Medulla oblongata (tissue), 1 donor: ENCODE results near the gene BIRC7.

Experiments used
- DNase-seq: peaks from one replicate; pipeline ENCODE4 v3.0.0-alpha.2; 2015; ENCODE audit errors: extremely low spot score

Gene BIRC7

DNA sequence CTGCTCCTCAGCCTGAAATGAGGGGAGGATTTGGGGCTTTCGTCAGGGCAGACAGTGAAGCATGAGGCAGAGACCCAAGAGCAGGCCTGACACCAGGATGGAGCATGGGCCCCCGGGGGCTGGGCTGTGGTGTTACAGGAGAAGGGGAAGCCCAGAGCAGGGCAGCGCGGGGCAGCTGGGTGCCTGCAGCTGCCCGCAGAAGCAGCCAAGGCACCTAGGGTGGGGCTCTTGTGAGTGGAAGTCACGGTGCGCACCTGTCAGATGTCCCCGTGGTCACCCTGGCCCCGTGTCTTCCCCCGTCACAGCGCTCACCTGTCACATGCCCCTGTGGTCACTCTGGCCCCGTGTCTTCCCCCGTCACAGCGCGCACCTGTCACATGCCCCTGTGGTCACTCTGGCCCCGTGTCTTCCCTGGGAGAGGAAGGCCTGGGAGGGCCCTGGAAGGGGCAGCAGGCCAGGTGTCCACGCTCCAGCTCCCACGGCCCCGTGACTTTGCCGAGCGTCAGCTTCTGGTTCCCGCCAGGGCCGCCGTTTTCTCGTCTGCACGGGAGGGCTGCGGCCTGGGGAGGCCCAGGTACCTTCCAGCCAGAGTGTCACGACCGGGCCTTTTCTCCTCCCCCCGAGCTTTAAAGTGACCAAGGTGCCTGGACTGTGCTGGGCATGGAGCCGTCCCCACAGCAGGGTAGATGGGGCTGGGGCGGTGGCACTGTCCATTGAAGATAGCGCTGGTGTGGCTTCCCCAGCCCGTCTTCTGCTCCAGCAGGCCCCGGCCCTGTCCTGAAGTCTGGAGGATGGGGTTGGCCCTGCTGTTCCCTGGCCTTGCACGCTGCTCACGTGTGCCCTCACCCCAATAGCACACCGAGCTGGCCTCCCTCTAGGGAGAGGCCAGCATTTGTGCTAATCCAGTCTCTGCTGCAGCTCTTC, 46.3 kb downstream of the BIRC7 start:
- no peak for DNase-seq

DNA sequence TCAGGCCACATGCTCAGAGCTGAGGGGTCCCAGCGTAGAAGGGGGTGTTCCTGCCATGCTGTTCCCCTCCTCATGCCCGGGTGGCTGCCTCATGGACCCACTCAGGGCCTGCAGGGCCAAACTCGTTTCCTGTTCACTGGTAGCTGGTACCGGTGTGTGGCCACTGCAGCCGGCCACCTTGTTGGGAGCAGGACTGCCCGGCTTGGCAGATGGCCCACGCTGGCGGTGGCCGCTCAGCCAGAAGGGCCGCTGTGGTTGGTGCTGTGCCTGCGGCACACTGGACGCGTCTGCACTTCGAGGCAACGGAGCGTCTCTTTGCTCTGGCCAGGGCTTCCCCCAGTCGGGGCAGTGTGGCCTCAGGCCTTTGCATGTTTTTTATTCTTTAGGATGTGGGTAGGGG, 47.2 kb downstream of the BIRC7 start:
- DNase-seq = no peak

DNA sequence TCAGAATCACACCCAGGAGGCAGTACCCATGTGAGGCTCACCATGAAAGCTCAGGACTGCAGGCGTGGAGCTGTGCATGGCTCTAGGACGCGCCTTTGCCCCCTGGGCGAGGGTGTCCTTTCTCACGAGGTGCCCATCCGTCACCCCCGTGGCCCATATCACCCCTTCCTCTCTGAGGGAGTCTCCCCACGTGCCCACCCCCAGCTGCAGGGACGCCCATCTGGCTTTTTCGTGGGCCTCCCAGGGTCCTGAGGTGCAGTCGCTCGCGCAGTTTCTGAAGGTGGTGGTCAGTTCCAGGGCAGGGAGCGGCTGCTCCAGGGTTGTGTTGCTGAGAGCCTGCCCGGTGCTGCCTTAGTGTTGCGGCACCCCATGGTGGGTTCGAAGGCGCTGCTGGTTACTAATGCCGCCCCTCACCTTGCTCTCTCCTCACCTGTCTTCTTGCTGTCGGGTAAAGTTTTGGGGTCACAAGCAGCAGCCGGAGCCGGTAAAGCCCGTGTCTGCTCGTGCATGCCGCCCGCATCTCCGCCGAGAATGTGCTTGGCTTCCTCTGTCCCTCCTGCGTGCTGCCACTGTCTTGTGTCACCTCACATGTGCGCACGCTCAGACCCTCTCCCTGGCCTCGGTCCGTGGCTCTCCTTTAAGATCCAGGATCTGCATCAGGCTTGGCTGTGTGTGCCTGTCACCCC, 47.8 kb downstream of the BIRC7 start:
- DNase-seq = no peak

DNA sequence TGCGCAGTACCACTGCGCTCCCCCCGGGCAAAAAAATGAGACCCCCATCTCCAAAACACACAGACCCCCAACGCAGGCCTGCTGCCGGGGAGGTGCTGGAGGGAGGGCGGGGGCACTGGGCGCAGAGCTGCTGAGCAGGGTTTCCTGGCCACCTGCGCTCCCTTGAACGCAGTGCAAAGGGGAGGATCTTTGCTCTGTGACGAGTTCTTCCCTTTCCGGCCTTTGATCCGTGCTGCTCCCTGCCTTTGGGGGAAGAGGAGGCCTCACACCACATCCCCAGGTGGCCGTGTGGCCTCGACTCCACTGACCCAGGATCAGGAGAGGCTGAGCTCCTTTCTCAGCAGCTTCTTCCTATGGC, 48.4 kb downstream of the BIRC7 start:
- DNase-seq = no peak

DNA sequence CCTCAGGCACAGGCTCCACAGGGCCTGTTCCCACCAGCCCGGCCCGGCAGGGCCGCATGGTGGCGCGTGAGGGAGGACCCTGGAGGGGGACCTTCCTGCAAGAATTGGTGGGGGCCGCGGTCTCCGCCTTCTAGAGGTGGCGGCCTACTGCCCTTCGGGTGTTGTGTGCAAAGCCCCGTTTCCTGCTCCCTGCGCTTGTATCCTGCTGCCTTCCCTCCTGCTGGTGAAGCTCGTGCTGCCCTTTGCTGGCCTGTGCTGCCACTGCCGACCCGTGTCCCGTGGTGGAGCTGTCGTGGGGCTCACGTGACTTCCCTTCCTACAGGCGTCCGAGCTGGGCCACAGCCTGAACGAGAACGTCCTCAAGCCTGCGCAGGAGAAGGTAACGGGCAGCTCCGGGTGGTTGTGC, 48.8 kb downstream of the BIRC7 start:
- DNase-seq = no peak

DNA sequence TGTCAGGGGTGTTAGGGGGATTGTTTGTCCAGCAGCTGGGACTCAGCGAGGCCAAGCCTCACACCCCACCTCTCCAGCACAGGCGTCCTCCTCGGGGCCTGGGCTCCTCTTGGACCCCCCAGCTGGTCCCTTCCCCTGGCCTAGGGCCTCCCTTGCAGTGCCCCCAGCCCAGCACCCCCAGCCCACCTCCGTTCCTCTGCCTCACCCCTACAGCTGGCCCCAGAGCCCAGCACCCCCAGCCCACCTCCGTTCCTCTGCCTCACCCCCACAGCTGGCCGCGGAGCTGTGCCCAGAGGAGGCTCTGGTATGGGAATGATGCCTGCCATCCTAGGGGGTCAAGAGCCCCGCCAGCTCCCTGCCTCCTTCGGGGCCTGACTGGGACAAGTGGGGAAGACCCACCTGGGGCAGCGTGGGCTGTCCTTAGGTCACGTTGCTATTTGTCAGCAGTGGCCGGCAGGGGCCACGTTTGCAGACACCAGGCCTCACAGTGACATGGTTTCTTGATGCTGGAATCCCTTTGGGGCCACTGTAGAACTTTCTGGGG, 49.3 kb downstream of the BIRC7 start:
- DNase-seq = no peak

DNA sequence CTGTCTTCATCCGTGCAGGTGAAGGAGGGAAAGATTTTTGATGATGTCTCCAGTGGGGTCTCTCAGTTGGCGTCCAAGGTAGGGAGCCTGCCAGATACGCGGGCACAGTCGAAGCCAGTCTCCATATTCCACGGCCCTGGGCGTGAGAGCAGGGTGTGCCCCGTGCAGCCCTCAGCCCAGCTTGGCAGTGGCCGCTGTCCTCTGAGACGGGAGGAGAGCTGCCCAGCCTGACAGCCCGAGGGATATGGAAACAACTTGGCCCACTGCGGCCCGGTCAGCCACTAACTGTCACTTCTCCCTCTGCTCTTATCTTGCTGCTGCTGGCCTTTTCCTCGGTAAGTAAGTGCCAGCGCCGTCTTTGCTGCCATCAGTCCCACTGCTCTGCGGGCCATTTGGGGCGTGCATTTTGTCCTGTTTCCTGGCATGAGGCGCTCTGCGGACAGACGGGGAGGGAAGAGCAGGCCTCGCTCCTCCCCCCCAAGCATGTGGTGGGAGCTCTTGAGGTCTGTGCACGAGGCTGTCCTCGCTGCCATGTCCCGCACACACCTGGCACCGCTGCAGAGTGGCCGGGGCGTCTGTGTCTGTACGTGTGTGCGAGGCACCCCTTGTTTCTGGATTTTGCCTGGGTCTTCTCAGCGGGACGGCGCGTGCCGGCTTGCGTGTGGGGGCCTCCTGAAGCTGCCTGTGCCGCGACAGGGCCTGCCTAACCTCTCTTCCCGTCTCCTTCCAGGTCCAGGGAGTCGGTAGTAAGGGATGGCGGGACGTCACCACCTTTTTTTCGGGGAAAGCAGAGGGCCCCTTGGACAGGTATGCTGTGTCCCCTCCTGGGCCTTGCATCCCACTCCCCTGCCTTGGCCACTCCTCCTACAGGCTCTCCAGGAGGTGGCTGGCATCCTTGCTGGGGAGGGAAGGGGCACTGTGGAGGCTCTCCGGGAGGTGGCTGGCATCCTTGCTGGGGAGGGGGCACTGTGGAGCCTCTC, 50.2 kb downstream of the BIRC7 start:
- no peak for DNase-seq

DNA sequence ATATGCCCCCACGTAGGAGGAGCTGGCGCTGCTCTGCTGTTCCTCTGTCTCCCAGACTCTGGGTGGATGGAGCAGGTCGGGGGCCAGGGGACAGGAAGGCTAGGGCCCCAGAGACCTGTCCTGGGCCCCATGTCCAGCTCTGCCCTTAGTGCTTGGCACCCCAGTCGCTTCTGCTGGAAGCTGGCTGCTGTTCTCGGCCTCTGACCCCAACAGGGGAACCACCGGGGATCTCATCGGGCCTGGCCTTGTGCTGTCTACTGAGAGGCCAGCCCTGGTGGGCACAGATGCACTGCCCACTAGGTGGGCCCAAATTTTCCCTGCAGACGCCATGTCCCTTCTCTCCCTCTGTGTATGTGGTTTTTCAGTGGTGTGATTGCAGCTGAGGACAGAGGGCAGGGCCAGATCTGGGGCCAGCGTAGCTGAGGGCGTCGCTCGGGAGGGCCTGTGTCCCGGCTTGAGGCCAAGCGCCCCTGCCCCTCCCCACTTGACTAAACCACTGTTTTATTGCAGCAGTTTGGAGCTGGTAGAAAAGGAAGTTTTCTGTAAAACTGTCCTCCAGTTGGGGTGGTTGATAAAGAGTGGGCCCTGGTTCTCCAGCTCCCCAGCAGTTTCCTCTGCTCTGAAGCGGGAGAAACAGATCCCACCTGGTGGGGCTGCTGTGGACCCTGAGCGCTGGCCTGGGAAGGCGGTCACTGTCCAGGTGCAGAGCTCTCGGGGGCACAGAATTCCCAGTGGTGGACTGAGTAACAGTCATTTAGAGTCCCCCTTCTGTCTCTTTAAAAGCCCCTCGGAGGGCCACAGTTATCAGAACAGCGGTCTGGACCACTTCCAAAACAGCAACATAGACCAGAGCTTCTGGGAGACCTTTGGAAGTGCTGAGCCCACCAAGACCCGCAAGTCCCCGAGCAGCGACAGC, 51.3 kb downstream of the BIRC7 start:
- DNase-seq = no peak

DNA sequence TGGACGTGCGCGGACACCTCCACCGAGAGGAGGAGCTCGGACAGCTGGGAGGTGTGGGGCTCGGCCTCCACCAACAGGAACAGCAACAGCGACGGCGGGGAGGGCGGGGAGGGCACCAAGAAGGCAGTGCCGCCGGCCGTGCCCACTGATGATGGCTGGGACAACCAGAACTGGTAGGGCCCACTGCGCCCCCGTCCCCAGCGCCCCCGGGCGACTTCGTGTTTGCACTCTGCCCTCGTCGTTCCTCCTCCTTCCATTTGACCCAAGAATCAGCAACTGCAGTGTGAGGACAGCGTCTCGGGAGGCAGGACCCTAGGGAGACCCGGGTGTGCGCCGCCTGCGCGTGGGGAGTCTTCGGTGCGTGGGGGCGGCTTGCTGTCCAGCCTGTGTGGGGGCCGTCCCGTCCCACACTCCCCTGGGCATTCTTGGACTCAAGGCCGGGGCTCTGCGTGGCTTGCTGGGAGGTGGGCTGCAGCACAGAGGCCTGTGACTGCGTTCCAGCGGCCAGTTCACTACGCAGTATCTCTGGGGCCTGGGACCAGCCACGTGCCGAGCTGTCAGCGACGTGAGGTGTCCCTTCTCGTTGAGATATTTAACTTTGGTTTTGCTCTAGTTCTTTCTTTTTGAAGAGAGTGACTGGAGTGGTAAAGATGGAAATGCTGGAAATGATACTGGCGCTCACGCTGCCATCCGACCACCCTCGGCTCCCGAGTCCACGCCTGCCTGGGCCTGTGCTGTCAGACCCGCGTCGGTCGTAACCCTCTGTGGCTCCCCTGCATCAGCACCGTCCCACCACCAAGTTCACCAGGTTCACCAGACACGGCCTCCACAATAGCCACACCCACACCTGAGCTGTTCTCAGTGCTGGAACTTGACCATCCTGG, 52.2 kb downstream of the BIRC7 start:
- no peak for DNase-seq

DNA sequence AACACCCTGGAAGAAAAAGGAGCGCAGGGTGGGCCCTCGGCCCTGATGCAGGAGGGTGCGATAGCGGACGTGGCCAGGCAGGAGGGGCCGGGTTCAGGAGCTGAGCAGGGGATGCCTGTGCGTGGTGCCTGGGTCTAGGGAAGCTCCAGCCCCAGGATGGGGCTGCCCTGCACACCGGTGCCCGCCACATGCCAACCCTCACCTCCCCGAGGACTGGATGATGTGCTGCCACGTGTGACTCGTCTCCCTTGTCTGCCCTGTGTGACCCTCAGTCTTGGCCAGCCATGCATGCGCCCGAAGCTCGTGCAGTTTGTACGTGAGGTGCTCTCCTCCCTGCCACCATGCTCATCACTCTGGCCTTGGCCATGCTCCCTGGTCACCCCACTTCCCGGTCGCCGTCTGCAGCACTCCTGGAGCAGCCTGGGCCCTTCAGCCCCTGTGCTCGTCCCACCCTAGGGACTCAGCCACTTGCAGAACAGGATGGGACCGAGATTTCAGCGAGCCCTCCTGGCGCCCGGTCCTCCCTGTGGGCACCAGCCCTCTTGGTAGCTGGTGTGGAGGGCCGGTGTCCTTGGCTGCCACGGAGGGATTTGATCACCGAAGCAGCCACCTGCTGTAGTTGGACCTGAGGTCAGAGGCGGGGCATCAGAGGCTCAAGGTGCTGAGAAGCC, 53.0 kb downstream of the BIRC7 start:
- no peak for DNase-seq

DNA sequence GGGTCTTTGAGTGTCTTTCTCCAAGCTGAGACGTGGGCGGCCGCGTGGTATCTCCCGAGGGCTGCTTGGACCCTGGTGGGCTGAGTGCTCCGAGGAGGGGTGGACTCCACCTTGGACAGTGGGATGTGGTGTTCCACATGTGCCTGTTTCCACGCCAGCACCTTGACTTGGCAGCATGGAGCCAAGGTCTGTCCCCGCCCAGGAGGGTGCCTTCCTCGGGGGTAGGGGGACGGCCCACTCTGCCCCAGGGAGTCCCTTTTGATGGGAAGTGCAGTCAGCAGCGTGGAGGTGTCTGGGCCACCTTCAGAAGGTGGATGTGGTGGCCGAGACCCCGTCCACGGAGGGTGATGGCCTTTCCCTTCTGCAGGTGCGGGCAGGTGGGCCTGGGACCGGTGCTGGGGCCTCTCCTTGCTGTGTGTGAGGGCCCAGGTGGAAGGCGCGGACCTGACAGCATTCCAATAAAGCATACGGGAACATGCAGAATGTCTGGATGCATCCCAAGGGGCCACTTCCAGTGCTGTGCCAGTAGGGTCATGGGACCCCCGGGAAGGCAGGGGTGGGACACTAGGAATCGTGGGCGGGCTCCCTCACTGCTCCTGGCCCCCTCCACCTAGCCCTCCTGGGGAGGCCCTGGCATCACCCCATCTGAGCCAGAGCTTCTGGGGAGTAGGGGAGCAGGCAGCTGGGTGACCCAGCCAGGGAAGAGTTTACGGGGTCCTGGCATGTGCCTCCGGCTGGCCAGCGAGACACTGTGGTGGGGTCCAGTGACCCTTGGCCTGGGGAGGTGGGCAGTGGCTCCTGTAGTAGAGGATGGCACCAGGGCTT, 53.8 kb downstream of the BIRC7 start:
- no peak for DNase-seq
